Testis (tissue), 2 donors: Measurements from ENCODE around the gene NSUN3.

Experiments used
- CTCF ChIP-seq, 3 experiments: fragments of 450-650 bp in 2 of 3; fragments of 200-600 bp in 1 of 3; sonication (generic) in 1 of 3; IDR thresholded peaks; one replicate each; pipeline ENCODE4 v1.5.1; 2016 to 2019; ENCODE audit warnings: antibody characterized with exemption in 3 of 3, mild to moderate bottlenecking in 2 of 3, moderate library complexity in 1 of 3
- POLR2A ChIP-seq: fragments of 450-650 bp; IDR thresholded peaks from one replicate; pipeline ENCODE4 v1.6.1; 2017; ENCODE audit warnings: antibody characterized with exemption, mild to moderate bottlenecking, moderate library complexity

GRCh38 chr3:94098452-94098851 lies 35.6 kb downstream of the NSUN3 start:
- no peak for TF ChIP-seq CTCF (IDR thresholded peaks at IDR 0.05)
- no peak for TF ChIP-seq POLR2A
